Nephron progenitor cell (in vitro differentiated cells): ENCODE results near the gene TTC8.

Source experiments
- DNase-seq: peaks from one replicate; pipeline ENCODE4 v3.0.0; 2021
- H3K27ac Mint-ChIP-seq: 2 replicates; pipeline ENCODE4 v1.8.0; 2021; ENCODE audit warnings: mild to moderate bottlenecking, moderate library complexity, mixed read lengths
- H3K27me3 Mint-ChIP-seq: 2 replicates; pipeline ENCODE4 v1.8.0; 2021; ENCODE audit warnings: mild to moderate bottlenecking, low read depth, mixed read lengths; ENCODE audit not compliant: poor library complexity
- H3K36me3 Mint-ChIP-seq: 2 replicates; pipeline ENCODE4 v1.8.0; 2021; ENCODE audit warnings: low read depth, mixed read lengths
- H3K4me1 Mint-ChIP-seq: 2 replicates; pipeline ENCODE4 v1.8.0; 2021; ENCODE audit warnings: mixed read lengths
- H3K4me3 Mint-ChIP-seq: 2 replicates; pipeline ENCODE4 v1.8.0; 2021; ENCODE audit warnings: mild to moderate bottlenecking, moderate library complexity, mixed read lengths
- H3K9me3 Mint-ChIP-seq: 2 replicates; pipeline ENCODE4 v1.8.0; 2021; ENCODE audit warnings: mild to moderate bottlenecking, moderate library complexity, mixed read lengths
- TF ChIP-seq, protein P1 (sequence below): fragments of 200-600 bp; sonication (generic); IDR thresholded peaks from 2 replicates; pipeline ENCODE4 v1.5.0; 2021; ENCODE audit warnings: antibody characterized with exemption

TTC8 gene

DNA sequence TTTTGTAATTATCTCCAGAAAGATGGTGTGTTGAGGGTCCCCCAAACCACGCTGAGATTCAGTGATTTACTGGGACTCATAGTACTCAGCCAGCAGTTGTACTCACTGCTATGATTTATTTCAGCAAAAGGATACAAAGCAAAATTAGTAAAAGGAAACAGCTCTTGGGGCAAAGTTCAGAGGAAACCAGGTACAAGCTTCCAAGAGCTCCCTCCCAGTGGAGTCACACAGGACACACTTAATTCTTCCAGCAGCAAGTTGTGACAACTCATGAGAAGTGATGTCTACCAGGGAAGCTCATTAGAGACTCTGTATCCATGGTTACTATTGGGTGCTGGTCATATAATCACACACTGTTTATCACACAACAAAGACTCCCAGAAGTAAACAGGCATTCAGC is 38.7 kb downstream of the TTC8 start:
- no peak for DNase-seq
- Mint-ChIP-seq H3K4me3 (no peak overlapping the region), H3K27ac (no peak overlapping the region), H3K9me3 (no peaks in the 10 kb centered on the region), H3K4me1 (peaks cover 14% of the 10 kb centered on the region), H3K36me3 (peaks cover 56% of the 10 kb centered on the region), H3K27me3 (no peaks in the 10 kb centered on the region)
- TF ChIP-seq, protein P1, sequence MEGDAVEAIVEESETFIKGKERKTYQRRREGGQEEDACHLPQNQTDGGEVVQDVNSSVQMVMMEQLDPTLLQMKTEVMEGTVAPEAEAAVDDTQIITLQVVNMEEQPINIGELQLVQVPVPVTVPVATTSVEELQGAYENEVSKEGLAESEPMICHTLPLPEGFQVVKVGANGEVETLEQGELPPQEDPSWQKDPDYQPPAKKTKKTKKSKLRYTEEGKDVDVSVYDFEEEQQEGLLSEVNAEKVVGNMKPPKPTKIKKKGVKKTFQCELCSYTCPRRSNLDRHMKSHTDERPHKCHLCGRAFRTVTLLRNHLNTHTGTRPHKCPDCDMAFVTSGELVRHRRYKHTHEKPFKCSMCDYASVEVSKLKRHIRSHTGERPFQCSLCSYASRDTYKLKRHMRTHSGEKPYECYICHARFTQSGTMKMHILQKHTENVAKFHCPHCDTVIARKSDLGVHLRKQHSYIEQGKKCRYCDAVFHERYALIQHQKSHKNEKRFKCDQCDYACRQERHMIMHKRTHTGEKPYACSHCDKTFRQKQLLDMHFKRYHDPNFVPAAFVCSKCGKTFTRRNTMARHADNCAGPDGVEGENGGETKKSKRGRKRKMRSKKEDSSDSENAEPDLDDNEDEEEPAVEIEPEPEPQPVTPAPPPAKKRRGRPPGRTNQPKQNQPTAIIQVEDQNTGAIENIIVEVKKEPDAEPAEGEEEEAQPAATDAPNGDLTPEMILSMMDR = no peak

DNA sequence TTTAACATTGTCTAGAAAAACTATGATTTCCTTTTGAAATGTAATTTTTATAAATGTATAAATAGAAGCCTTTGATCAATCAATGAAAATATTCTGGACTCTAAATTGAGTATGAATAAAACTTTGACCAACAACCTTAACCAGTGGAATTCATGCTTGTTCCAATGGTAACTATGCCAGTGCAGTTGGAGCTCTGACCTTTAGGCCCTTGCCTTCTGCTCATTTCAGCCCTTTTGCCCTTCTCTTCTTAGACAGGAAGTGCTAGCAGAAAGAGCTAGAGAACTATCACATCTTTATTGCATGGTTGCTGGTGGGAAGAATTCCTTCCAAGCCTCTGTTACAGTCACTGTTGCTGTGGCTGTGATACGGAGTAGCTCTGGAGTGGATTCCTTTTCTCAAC is 39.7 kb downstream of the TTC8 start:
- Mint-ChIP-seq H3K4me3 (no peak overlapping the region), H3K27ac (peak overlapping the region; percentile 42), H3K4me1 (peaks cover 14% of the 10 kb centered on the region), H3K9me3 (no peaks in the 10 kb centered on the region), H3K36me3 (peaks cover 47% of the 10 kb centered on the region), H3K27me3 (no peaks in the 10 kb centered on the region)
- DNase-seq = no peak
- TF ChIP-seq, protein P1 = no peak

DNA sequence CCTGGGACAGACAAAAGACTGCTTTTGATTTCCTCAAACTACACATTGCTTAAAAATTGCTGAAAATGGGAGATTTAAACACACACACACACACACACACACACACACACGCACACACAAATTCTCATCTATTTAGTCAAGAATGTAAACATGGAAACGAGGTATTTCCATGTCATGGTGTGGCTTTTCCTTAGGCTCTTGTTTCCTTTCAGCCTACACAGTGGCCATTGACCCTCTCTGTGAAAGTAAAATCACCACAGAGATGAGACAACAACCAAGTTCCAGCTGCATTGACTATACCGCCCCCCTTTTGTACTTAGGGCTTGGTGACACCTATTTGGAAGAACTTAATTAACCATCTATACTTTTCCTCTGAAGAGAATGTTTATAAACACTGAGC is 41.9 kb downstream of the TTC8 start:
- Mint-ChIP-seq H3K27ac (no peak overlapping the region), H3K9me3 (no peaks in the 10 kb centered on the region), H3K36me3 (peaks cover 38% of the 10 kb centered on the region), H3K4me1 (peaks cover 14% of the 10 kb centered on the region), H3K4me3 (no peak overlapping the region), H3K27me3 (no peaks in the 10 kb centered on the region)
- TF ChIP-seq, protein P1 = no peak
- no peak for DNase-seq

DNA sequence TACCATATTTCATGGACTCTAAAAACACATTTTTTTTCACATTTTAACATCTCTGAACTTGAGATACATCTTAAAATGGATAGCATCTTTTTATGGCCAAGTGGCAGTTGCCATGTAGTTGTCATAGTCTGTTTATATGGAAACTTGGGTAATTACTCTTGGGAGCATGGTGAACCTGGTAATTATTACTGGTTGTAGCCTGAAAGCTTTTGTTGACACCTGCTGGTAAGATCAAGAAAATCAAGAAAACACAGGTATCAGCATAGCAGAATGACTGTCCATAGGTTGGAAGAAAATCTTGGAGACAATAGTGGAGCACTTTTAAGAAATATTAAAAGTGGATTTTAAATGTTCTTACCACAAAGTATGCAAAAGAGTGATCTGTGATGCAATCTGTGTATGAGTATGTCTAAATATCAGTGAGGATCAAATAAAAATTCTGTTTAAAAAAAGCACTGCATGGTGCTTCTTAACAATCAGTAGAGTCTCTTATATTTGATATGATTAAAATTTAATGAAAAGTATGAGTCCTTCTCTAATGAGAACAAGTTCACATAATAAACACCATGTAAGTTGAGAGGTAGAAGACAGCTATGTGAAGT is 44.2 kb downstream of the TTC8 start:
- no peak for DNase-seq
- H3K4me1 Mint-ChIP-seq = peaks cover 15% of the 10 kb centered on the region
- H3K4me3 Mint-ChIP-seq = no peak overlapping the region
- peaks cover 35% of the 10 kb centered on the region for H3K36me3 Mint-ChIP-seq
- no peak overlapping the region for H3K27ac Mint-ChIP-seq
- no peaks in the 10 kb centered on the region for H3K9me3 Mint-ChIP-seq
- H3K27me3 Mint-ChIP-seq = no peaks in the 10 kb centered on the region
- TF ChIP-seq, protein P1 = peak; percentile 24

DNA sequence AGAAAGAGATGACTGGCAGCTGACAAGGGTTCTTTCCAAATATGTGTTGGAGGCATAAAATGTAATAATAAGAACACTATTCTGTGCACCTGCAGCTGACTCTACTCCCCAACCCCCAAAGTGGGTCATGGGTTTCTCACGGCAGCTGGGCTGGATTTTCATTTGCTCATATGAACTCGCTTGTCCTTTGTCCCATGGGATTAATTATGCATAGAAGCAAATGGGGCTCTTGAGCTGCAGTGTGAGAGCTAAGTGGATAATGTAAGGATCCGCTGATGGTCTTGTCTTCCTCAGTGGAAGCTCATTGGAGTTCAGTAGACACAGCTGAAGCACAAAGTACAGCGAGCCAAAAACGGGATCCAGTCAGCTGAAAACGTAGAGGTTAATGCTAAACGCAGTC is 46.3 kb downstream of the TTC8 start:
- Mint-ChIP-seq H3K4me3 (no peak overlapping the region), H3K27me3 (no peaks in the 10 kb centered on the region), H3K27ac (no peak overlapping the region), H3K4me1 (peaks cover 8% of the 10 kb centered on the region), H3K36me3 (peaks cover 33% of the 10 kb centered on the region), H3K9me3 (no peaks in the 10 kb centered on the region)
- TF ChIP-seq, protein P1 = no peak
- no peak for DNase-seq

DNA sequence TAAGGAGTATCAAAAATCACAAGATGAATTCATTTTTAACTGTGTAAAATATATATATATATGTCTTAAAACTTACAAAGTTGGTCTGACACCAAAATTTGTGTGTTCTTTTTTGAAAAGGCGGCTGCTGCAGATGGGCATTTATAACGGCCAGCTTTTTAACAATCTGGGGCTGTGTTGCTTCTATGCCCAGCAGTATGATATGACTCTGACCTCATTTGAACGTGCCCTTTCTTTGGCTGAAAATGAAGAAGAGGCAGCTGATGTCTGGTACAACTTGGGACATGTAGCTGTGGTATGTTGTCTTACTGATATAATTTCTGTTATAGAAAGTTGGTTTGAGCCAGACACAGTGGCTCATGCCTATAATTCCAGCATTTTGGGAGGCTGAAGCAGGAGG is 47.0 kb downstream of the TTC8 start:
- H3K27me3 Mint-ChIP-seq = no peaks in the 10 kb centered on the region

More for the DNA sequence above, 47.0 kb downstream of the TTC8 start:
- H3K9me3 Mint-ChIP-seq = no peaks in the 10 kb centered on the region
- no peak for DNase-seq
- TF ChIP-seq, protein P1 = no peak
- H3K27ac Mint-ChIP-seq = no peak overlapping the region
- H3K4me3 Mint-ChIP-seq = no peak overlapping the region
- peaks cover 28% of the 10 kb centered on the region for H3K36me3 Mint-ChIP-seq
- peaks cover 8% of the 10 kb centered on the region for H3K4me1 Mint-ChIP-seq
